ENCODE measurements around the gene FCAMR.
A peak's percentile ranks its signal among the peaks of the same experiment; 100 is the strongest.

GRCh38 chr1:206979379-206980043, 9.3 kb upstream of the FCAMR start:
- peak; percentile 50 to 68 for TF ChIP-seq CTCF (conservative IDR thresholded peaks at IDR 0.05 in 1 of 2, IDR thresholded peaks at IDR 0.05 in 1 of 2; ENCODE audit: low read depth in 1 of 2, low read length in 2 of 2)
- TF ChIP-seq EZH2 (IDR thresholded peaks at IDR 0.05; ENCODE audit: low read length, missing control alignments): no peak
